GM23248 (cell line): ENCODE results near the gene GDPGP1. TPM values are rescaled to one million over a fixed set of nuclear protein-coding genes. Genes with fewer than 3 reads are reported as not detected.
A peak's percentile ranks its signal among the peaks of the same experiment; 100 is the strongest.

Experiments used
- DNase-seq: peaks from one replicate; pipeline ENCODE4 v3.0.0-alpha.2; 2015
- H2AFZ ChIP-seq: fragments of 200-600 bp; sonication (generic); 2 replicates; pipeline ENCODE4 v1.6.1; 2016; ENCODE audit warnings: antibody characterized with exemption
- H3F3A ChIP-seq: fragments of 200-600 bp; sonication (generic); 2 replicates; pipeline ENCODE4 v1.6.1; 2016; ENCODE audit warnings: mild to moderate bottlenecking, antibody characterized with exemption, mixed run types; ENCODE audit not compliant: insufficient read depth
- H3K27ac ChIP-seq: fragments of 200-600 bp; sonication (generic); 2 replicates; pipeline ENCODE4 v1.5.1; 2016; ENCODE audit warnings: mild to moderate bottlenecking
- H3K27me3 ChIP-seq: fragments of 200-600 bp; sonication (generic); replicated peaks from 2 replicates; pipeline ENCODE4 v1.6.1; 2016; ENCODE audit warnings: mild to moderate bottlenecking; ENCODE audit not compliant: insufficient read depth
- H3K36me3 ChIP-seq: fragments of 200-600 bp; sonication (generic); 2 replicates; pipeline ENCODE4 v1.6.1; 2016; ENCODE audit warnings: low read depth, mild to moderate bottlenecking
- H3K4me1 ChIP-seq: fragments of 200-600 bp; sonication (generic); 2 replicates; pipeline ENCODE4 v1.6.1; 2016; ENCODE audit warnings: mild to moderate bottlenecking; ENCODE audit not compliant: insufficient read depth
- H3K4me2 ChIP-seq: fragments of 200-600 bp; sonication (generic); one replicate; pipeline ENCODE4 v1.6.1; 2016; ENCODE audit warnings: mild to moderate bottlenecking; ENCODE audit not compliant: unreplicated experiment
- H3K4me3 ChIP-seq: fragments of 200-600 bp; sonication (generic); 2 replicates; pipeline ENCODE4 v1.5.1; 2016; ENCODE audit warnings: mild to moderate bottlenecking
- H3K79me2 ChIP-seq: fragments of 200-600 bp; sonication (generic); 2 replicates; pipeline ENCODE4 v1.6.1; 2016; ENCODE audit warnings: mild to moderate bottlenecking; ENCODE audit not compliant: insufficient read depth
- H3K9ac ChIP-seq: fragments of 200-600 bp; sonication (generic); 2 replicates; pipeline ENCODE4 v1.6.1; 2016; ENCODE audit warnings: mild to moderate bottlenecking
- H3K9me2 ChIP-seq: fragments of 200-600 bp; sonication (generic); 2 replicates; pipeline ENCODE4 v1.6.1; 2016; ENCODE audit warnings: mixed run types, mild to moderate bottlenecking, moderate library complexity; ENCODE audit not compliant: insufficient read depth
- H3K9me3 ChIP-seq: fragments of 200-600 bp; sonication (generic); one replicate; pipeline ENCODE4 v1.6.1; 2017; ENCODE audit warnings: low read depth
- H4K20me1 ChIP-seq: fragments of 200-600 bp; sonication (generic); 2 replicates; pipeline ENCODE4 v1.6.0; 2016; ENCODE audit not compliant: insufficient read depth
- EZH2 ChIP-seq: fragments of 200-600 bp; sonication (generic); IDR thresholded peaks from 2 replicates; pipeline ENCODE4 v1.6.1; 2018; ENCODE audit warnings: antibody characterized with exemption, mild to moderate bottlenecking; ENCODE audit not compliant: insufficient read depth, poor library complexity, severe bottlenecking
- EZH2phosphoT487 ChIP-seq: fragments of 200-600 bp; sonication (generic); IDR thresholded peaks from 2 replicates; pipeline ENCODE4 v1.6.1; 2018; ENCODE audit warnings: antibody characterized with exemption, moderate library complexity, mild to moderate bottlenecking, low read depth; ENCODE audit not compliant: insufficient read depth
- WGBS, 2 experiments: methylation state at CpG; one replicate each; pipeline ENCODE4 v1.1.6; 2015 to 2017; ENCODE audit warnings: low lambda C conversion rate in 2 of 2, low coverage in 1 of 2; ENCODE audit errors: missing lambda C conversion rate in 2 of 2; 5-methylcytosine and 5-hydroxymethylcytosine counted together
- in situ Hi-C: fragments of 300-500 bp; cut with MboI; formaldehyde crosslinking; loops from 2 replicates; pipeline ENCODE4 v1.15.0; 2020
- polyA plus RNA-seq: library from polyadenylated mRNA; unstranded; fragments of >200 nt; fragmentation: Nextera tagmentation; extraction: Ambion mirVana; gene quantifications from 2 replicates; pipeline ENCODE4 v1.2.1, GENCODE V29; 2016
- total RNA-seq: library from RNA; depleted of rRNA; stranded (reverse); fragments of >200 nt; shearing (Covaris generic); gene quantifications from 2 replicates; pipeline ENCODE4 v1.2.3, GENCODE V29; 2014

The GDPGP1 gene
- total and polyA plus RNA-seq, 2 experiments from 2014 or later = 1.3 to 9.0 TPM

GRCh38 chr15:90233387-90234095 lies 468 bp upstream of the GDPGP1 start, which contains the start of gene CIB1:
Gene CIB1 (minus strand): TSS chr15:90233941. CDS start chr15:90233885, 56 bp downstream.
- 1% methylated on average over 42 to 51 of the region's 63 CpGs for WGBS, 2 experiments
- H3K27me3 ChIP-seq = no peaks in the 10 kb centered on the region

GRCh38 chr15:90239371-90239770 lies 5.4 kb downstream of the GDPGP1 start:
- in situ Hi-C loops = no loop called here
- no peak for TF ChIP-seq EZH2
- TF ChIP-seq EZH2phosphoT487 = no peak
- WGBS, 2 experiments = 66 to 70% methylated on average over 3 of the region's 3 CpGs

More at GRCh38 chr15:90233387-90234095, 468 bp upstream of the GDPGP1 start, which contains the start of gene CIB1:
- TF ChIP-seq EZH2phosphoT487 (no peak), EZH2 (no peak)
- Histone ChIP-seq H3K36me3 (no peaks in the 10 kb centered on the region), H3K4me1 (0 out of 2 replicates have a peak, but pooled peaks cover 8% of the 10 kb centered on the region), H3K79me2 (peaks cover 22% of the 10 kb centered on the region), H3K9me2 (no peaks in the 10 kb centered on the region), H3K27ac (peak within 1 kb of the TSS; percentile 82), H3F3A (no peaks in the 10 kb centered on the region), H3K9me3 (no peaks in the 10 kb centered on the region), H4K20me1 (no peaks in the 10 kb centered on the region), H3K9ac (peak within 1 kb of the TSS; percentile 93), H3K4me2 (peak within 1 kb of the TSS; percentile 93), H2AFZ (peak within 1 kb of the TSS; percentile 92), H3K4me3 (peak within 1 kb of the TSS; percentile 90)
- peak; percentile 99 for DNase-seq
- in situ Hi-C loops = no loop called here

GRCh38 chr15:90240856-90241255 lies 6.8 kb downstream of the GDPGP1 start:
- 90 to 96% methylated on average over 8 of the region's 8 CpGs for WGBS, 2 experiments
- H3K27ac ChIP-seq = no peak overlapping the region
- no peaks in the 10 kb centered on the region for H3K36me3 ChIP-seq
- H3K9ac ChIP-seq = no peak overlapping the region
- no peaks in the 10 kb centered on the region for H4K20me1 ChIP-seq
- TF ChIP-seq EZH2phosphoT487 = no peak
- H3K4me3 ChIP-seq = no peak overlapping the region
- no peak overlapping the region for H2AFZ ChIP-seq
- no peaks in the 10 kb centered on the region for H3F3A ChIP-seq
- no peaks in the 10 kb centered on the region for H3K27me3 ChIP-seq
- DNase-seq = no peak
- no peak overlapping the region for H3K4me2 ChIP-seq
- no peaks in the 10 kb centered on the region for H3K4me1 ChIP-seq
- H3K9me3 ChIP-seq = no peaks in the 10 kb centered on the region
- no peaks in the 10 kb centered on the region for H3K79me2 ChIP-seq
- H3K9me2 ChIP-seq = no peaks in the 10 kb centered on the region
- in situ Hi-C loops = no loop called here

More at GRCh38 chr15:90239371-90239770, 5.4 kb downstream of the GDPGP1 start:
- no peaks in the 10 kb centered on the region for H3K9me2 ChIP-seq
- H3K79me2 ChIP-seq = no peaks in the 10 kb centered on the region
- H3K4me2 ChIP-seq = no peak overlapping the region
- no peaks in the 10 kb centered on the region for H3F3A ChIP-seq
- no peaks in the 10 kb centered on the region for H3K27me3 ChIP-seq
- H3K27ac ChIP-seq = no peak overlapping the region
- H3K36me3 ChIP-seq = no peaks in the 10 kb centered on the region
- H4K20me1 ChIP-seq = no peaks in the 10 kb centered on the region
- no peak overlapping the region for H2AFZ ChIP-seq
- H3K9me3 ChIP-seq = no peaks in the 10 kb centered on the region
- no peak for DNase-seq
- no peaks in the 10 kb centered on the region for H3K4me1 ChIP-seq
- no peak overlapping the region for H3K9ac ChIP-seq
- no peak overlapping the region for H3K4me3 ChIP-seq

- Histone ChIP-seq H3K9me3 (no peaks in the 10 kb centered on the region), H3F3A (no peaks in the 10 kb centered on the region), H3K27me3 (no peaks in the 10 kb centered on the region), H3K9ac (no peak overlapping the region), H3K79me2 (no peaks in the 10 kb centered on the region), H3K9me2 (no peaks in the 10 kb centered on the region), H3K36me3 (no peaks in the 10 kb centered on the region), H3K4me2 (no peak overlapping the region), H3K27ac (no peak overlapping the region), H2AFZ (no peak overlapping the region), H3K4me1 (no peaks in the 10 kb centered on the region), H4K20me1 (no peaks in the 10 kb centered on the region), H3K4me3 (no peak overlapping the region)
- TF ChIP-seq EZH2 (no peak), EZH2phosphoT487 (no peak)
- 84 to 87% methylated on average over 22 of the region's 22 CpGs for WGBS, 2 experiments
- in situ Hi-C loops = no loop called here
- DNase-seq = no peak
Measured at GRCh38 chr15:90241343-90242192, 7.6 kb downstream of the GDPGP1 start.
